Stimulated activated naive CD4-positive, alpha-beta T cell (primary cell): ENCODE measurements around the gene GPS2.
"Not testable (repeated sequence)": the region's sequence is repeated elsewhere in the genome, so short reads cannot be mapped to it uniquely, and the experiment has no call there.

Source experiments
- DNase-seq, 6 experiments: peaks; one replicate each; lab custom pipeline; 2025; lab: John Stamatoyannopoulos, UW

GPS2 gene

GRCh38 chr17:7337600-7337999 lies 22.4 kb upstream of the GPS2 start:
- not testable (repeated sequence) for DNase-seq

GRCh38 chr17:7336240-7337175 lies 21.3 kb upstream of the GPS2 start, which contains the start of gene ACAP1:
Gene ACAP1, plus strand, starts transcription at chr17:7336529. Its CDS starts 206 bp downstream, at chr17:7336735.
- peak; percentile 69 to 83 (median 78) for DNase-seq

DNA sequence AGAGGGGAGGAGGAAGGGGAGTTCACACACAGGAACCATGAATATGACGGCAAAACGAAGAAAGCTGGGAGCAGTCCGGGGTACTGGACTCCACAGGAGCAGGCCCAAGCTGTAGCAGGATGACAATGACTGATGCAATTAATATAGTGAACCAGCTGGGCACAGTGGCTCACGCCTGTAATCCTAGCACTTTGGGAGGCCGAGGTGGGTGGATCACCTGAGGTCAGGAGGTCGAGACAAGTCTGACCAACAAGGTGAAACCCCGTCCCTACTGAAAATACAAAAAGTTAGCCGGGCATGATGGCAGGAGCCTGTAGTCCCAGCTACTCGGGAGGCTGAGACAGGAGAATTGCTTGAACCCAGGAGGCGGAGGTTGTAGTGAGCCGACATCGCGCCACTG lies 20.6 kb upstream of the GPS2 start:
- DNase-seq: not testable (repeated sequence)

DNA sequence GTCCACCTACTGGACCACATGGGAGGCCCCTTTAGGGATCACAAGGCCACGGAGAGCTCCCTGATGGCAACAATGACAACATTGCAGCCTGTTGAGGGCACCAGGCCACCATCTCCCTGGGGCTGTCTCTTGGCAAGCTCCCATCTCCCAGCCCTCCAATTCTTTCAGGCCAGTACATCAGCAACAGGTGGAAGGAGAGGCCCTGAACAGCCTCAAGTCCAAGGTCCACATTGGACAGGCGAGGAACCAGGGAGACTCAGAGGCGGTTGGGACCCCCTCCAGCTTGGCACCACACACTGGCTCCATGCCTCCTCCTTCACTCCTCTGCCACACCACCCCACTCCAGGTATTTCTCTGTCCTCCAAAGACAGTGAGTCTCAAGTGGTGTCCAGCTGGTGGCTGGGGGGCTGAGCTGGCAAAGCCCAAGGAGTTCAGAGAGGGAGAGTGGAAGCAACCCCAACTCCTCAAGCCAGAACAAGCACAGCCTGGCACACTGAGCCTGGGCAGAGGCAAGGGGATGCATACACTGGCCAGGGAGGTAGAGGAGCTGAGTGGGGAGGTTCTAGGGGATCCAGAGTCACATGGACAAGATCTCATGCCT lies 19.9 kb upstream of the GPS2 start:
- DNase-seq: no peak

- peak in 4 of 6 experiments; percentile 34 to 60 (median 54) for DNase-seq
Observed at GRCh38 chr17:7332600-7333069, 17.5 kb upstream of the GPS2 start.

DNA sequence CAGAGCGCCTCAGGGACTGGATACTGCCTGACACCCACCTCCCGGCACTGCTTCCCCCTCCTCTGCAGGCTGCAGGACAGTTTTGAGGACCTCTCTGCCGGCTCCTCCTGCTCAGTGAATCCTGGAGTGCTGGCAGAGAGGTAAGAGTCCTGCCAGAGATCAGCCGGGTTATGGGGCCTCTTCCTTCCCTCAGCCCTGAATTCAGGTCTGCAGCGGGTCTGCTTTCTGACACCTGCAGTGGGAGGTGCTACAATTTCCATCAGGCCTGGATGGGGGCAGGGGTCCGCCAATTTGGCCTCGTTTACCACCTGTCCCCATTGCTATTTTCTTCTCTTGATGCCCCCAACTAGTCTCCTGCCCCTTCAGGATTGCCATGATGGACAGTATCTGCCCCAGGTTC lies 17.0 kb upstream of the GPS2 start:
- no peak for DNase-seq

- no peak for DNase-seq
Observed at GRCh38 chr17:7330638-7331015, 15.5 kb upstream of the GPS2 start.

DNA sequence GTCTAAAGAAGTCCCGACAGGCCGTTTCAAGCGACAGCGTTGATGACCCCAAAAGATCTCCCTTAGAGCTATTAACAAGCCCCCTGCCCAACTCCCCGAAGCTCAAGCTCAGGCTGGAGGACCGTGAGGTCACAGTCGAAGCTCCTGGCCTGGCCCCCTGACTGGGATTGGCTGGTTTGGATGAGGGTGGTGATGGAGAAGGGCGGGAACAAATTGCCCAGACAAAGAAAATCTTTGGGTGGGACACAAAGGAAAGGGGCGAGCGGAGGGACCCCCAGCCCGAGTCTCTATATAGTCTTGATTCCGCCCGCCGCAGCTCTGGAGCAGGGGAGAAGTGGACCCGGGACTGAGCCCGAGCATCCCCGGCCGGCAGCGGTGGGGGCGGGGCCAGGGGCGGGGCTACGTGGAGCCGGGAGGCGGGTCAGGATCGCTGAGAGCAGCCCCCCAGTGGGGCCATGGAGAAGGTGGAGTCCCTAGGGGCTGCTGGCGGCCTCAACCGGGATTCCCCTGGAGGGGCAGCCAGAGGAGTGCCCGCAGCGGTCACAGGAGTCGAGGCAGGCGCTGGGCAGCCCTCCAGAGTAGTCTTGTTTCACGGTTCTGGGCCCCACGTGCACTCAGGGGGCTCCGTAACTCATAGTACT lies 15.0 kb upstream of the GPS2 start:
- DNase-seq: peak; percentile 68 to 93 (median 86)

GRCh38 chr17:7329374-7329996 lies 14.3 kb upstream of the GPS2 start:
- peak; percentile 92 to 96 (median 96) for DNase-seq

GRCh38 chr17:7328840-7329373 lies 13.7 kb upstream of the GPS2 start, which contains the start of gene NEURL4:
Gene NEURL4, minus strand, starts transcription at chr17:7329335. Its CDS starts 23 bp downstream, at chr17:7329312.
- peak in 4 of 6 experiments; percentile 46 to 71 (median 54) for DNase-seq

GRCh38 chr17:7328009-7328408 lies 12.8 kb upstream of the GPS2 start:
- DNase-seq: no peak

GRCh38 chr17:7327501-7327900 lies 12.3 kb upstream of the GPS2 start:
- DNase-seq: no peak

GRCh38 chr17:7327056-7327455 lies 11.9 kb upstream of the GPS2 start:
- no peak for DNase-seq

DNA sequence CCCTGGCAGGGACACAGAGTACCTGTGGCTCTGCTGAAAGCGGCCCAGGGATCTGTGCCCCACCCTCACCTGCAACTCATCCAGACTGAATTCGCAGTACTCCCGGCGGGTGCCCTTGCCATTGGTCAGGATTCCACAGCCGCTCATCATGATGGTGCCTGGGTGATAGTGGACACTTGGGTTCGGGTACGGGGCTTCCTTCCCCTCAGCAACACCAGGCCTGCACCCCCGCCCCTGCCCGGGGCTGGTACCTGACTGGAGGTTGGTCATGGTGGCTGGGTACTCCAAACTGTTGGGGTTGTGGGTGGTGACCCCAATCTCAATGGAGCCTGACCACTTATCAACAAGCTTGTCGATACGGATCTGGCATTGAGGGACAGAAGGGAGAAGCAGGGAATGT lies 11.0 kb upstream of the GPS2 start:
- no peak for DNase-seq

DNA sequence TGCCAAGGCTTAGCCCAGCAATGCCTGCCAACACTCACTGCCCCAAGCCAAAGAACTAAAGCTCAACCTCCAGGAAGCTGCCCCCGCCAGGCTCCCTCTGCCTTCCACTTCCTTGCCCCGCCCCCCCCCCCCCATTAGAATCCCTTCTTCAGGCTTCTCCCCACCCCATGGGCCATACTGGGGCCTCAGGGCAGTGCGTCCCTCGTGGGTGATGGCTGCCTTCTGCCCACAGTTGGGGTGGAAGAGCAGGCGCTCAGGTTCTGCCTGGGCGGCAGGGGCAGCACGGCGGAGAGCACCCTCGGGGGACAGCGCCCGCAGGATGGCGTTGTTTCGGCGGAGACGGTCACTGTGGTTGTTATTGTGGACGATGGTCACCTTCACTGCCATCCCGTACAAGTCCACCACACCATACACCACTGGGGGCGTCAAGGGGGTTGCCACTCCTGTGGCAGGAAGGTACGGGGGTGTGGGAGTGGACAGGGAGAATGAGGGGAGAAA lies 9.9 kb upstream of the GPS2 start:
- no peak for DNase-seq

DNA sequence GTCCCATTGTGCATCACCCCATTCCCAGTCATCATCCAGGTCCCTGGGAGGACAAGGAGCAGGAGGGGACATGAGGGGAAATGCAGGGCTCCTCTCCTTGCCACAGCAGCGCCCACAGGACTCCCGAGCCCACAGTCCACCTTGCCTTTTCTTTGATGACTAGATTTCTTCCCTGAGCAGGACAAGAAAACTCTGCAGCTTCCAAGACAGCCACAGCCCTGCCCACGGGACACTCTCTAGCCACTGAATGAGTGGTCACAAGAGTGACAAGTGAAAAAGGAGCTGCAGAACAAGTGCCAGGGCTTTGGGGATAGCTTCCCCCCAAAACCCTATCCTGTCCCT lies 9.2 kb upstream of the GPS2 start:
- no peak for DNase-seq

DNA sequence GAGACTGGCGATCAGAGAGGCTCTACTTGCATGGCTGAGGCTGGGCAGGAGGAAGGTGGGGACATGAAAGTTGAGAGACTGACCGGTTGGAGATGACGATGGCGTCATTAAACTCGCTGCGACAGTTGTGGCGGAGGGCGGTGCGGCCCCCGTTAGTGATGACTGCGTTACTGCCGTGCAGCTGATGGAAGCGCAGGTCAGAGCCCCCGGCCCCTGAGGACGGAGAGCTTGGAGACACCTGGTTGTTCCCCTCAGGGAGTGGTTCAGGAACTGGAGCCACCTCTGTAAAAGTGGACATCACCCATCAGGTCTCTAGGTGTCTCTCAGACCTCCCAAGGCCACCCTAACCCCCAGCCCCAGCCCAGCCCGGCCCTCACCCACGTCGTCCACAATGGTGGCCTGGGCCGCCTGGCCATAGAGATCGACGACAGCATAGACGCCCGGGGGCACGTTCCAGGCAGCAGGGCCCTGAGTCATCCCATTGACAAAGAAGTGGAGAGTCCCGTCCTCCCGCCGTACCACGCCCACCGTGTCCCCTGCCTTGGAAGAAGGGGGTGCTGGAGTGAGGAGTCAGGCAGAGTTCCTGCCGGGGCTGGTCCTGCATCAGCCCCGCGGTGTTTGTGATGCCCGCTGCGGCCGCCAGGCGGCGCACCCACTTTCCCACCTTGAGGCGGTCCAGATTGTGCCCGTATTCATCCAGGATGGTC lies 8.7 kb upstream of the GPS2 start:
- DNase-seq: peak; percentile 34 to 70 (median 57)

- DNase-seq: no peak
Observed at GRCh38 chr17:7322520-7323194, 7.5 kb upstream of the GPS2 start.

GRCh38 chr17:7321466-7321865 lies 6.3 kb upstream of the GPS2 start:
- no peak for DNase-seq

- DNase-seq: no peak
Observed at GRCh38 chr17:7318121-7318860, 3.1 kb upstream of the GPS2 start.
